Naive thymus-derived CD8-positive, alpha-beta T cell (primary cell): ENCODE data around the gene CHMP1B. TPM values are rescaled to one million over a fixed set of nuclear protein-coding genes. Genes with fewer than 3 reads are reported as not detected.

ENCODE experiments used
- ATAC-seq, 2 donors: fragments of 150-1000 bp; cut with Tn5 transposase in 1 of 2; sonication (Bioruptor Pico), chemical (Tn5 transposase) in 1 of 2; 1 replicate in 1 of 2; 2 replicates in 1 of 2; pipeline ENCODE4 v1.10.0; 2021; ENCODE audit warnings: mild to moderate bottlenecking in 2 of 2, moderate library complexity in 2 of 2
- POLR2A ChIA-PET: fragments of 350-600 bp; sonication (Branson Sonifier 250); formaldehyde crosslinking; loops from one replicate; lab custom pipeline; 2021; ENCODE audit warnings: antibody characterized with exemption; lab: Charles Lee
- DNase-seq, 10 donors: peaks; one replicate each; pipeline versions ENCODE4 v3.0.0 to v3.0.0-alpha.2; 2020 to 2022
- H3K27ac Mint-ChIP-seq, 10 donors: one replicate each; pipeline ENCODE4 v1.8.0; 2020 to 2022; ENCODE audit warnings: mild to moderate bottlenecking in 10 of 10, mixed read lengths in 10 of 10, moderate library complexity in 4 of 10, inconsistent platforms in 1 of 10
- H3K27me3 Mint-ChIP-seq, 5 donors: one replicate each; pipeline ENCODE4 v1.8.0; 2021 to 2022; ENCODE audit warnings: mixed read lengths in 5 of 5
- H3K36me3 Mint-ChIP-seq, 3 donors: one replicate each; pipeline ENCODE4 v1.8.0; 2020 to 2022; ENCODE audit warnings: mixed read lengths in 3 of 3, mild to moderate bottlenecking in 2 of 3, inconsistent platforms in 1 of 3
- H3K4me1 Mint-ChIP-seq, 4 donors: one replicate each; pipeline ENCODE4 v1.8.0; 2021 to 2022; ENCODE audit warnings: mixed read lengths in 4 of 4
- H3K4me3 Mint-ChIP-seq, 10 donors: one replicate each; pipeline ENCODE4 v1.8.0; 2020 to 2022; ENCODE audit warnings: mild to moderate bottlenecking in 10 of 10, mixed read lengths in 10 of 10, moderate library complexity in 6 of 10, inconsistent platforms in 1 of 10
- H3K9me3 Mint-ChIP-seq, 9 donors: one replicate each; pipeline ENCODE4 v1.8.0; 2020 to 2022; ENCODE audit warnings: mixed read lengths in 9 of 9, mild to moderate bottlenecking in 3 of 9, inconsistent platforms in 1 of 9, moderate library complexity in 1 of 9
- polyA plus RNA-seq, 3 donors: library from polyadenylated mRNA; unstranded; fragments of 300-500 nt; fragmentation: Illumina TruSeq; gene quantifications; one replicate each; pipeline ENCODE4 v1.2.3, GENCODE V29; 2021
- total RNA-seq, 8 experiments: library from RNA in 2 of 8; stranded (reverse) in 2 of 8; gene quantifications; one replicate each; pipeline ENCODE4 v1.2.3 and lab custom pipeline; 2021 to 2026

Gene CHMP1B
- total and polyA plus RNA-seq, 5 experiments from 2014 or later = 45.2 to 58.0 (median 53.4) TPM

- DNase-seq = no peak
- no peak for ATAC-seq
- Mint-ChIP-seq H3K9me3 (no peaks in the 10 kb centered on the region), H3K27ac (peak overlapping the region in 2 of 10 donors; percentile 34 to 57), H3K36me3 (no peaks in the 10 kb centered on the region), H3K27me3 (peaks cover 2 to 23% (median 4%) of the 10 kb centered on the region in 5 donors), H3K4me1 (peaks cover 0 to 11% (median 5%) of the 10 kb centered on the region in 4 donors), H3K4me3 (no peak overlapping the region)
- POLR2A ChIA-PET = no interaction called here
These were observed 10.5 kb downstream of the CHMP1B start for GRCh38 chr18:11861583-11862288.

- POLR2A ChIA-PET = no interaction called here
- no peak overlapping the region for H3K4me3 Mint-ChIP-seq
These were observed 11.4 kb downstream of the CHMP1B start for GRCh38 chr18:11862468-11863137.

GRCh38 chr18:11864471-11864870, 13.3 kb downstream of the CHMP1B start:
- H3K36me3 Mint-ChIP-seq = no peaks in the 10 kb centered on the region
- no peaks in the 10 kb centered on the region for H3K9me3 Mint-ChIP-seq
- POLR2A ChIA-PET = no interaction called here

More at GRCh38 chr18:11862468-11863137, 11.4 kb downstream of the CHMP1B start:
- no peak for DNase-seq
- no peak for ATAC-seq
- Mint-ChIP-seq H3K36me3 (no peaks in the 10 kb centered on the region), H3K9me3 (no peaks in the 10 kb centered on the region), H3K4me1 (peaks cover 0 to 6% (median 3%) of the 10 kb centered on the region in 4 donors), H3K27ac (no peak overlapping the region), H3K27me3 (peaks cover 2 to 26% (median 4%) of the 10 kb centered on the region in 5 donors)

GRCh38 chr18:11865071-11865470, 13.9 kb downstream of the CHMP1B start:
- DNase-seq (no peak), ATAC-seq (no peak)
- Mint-ChIP-seq H3K4me3 (no peak overlapping the region), H3K27me3 (peaks cover 2 to 29% (median 4%) of the 10 kb centered on the region in 5 donors), H3K27ac (peak overlapping the region in 1 of 10 donors; percentile 49), H3K4me1 (peaks cover 0 to 4% (median 2%) of the 10 kb centered on the region in 4 donors), H3K36me3 (no peaks in the 10 kb centered on the region), H3K9me3 (no peaks in the 10 kb centered on the region)
- POLR2A ChIA-PET = interaction anchor here (0.7 kb wide), 1 partner anchor 45 kb away, joined by 4 read pairs; no protein-coding TSS in a partner anchor

More at GRCh38 chr18:11864471-11864870, 13.3 kb downstream of the CHMP1B start:
- no peak overlapping the region for H3K27ac Mint-ChIP-seq
- H3K4me3 Mint-ChIP-seq = no peak overlapping the region
- peaks cover 0 to 4% (median 2%) of the 10 kb centered on the region in 4 donors for H3K4me1 Mint-ChIP-seq
- H3K27me3 Mint-ChIP-seq = peaks cover 2 to 29% (median 4%) of the 10 kb centered on the region in 5 donors
- DNase-seq (no peak), ATAC-seq (no peak)

- POLR2A ChIA-PET = no interaction called here
- DNase-seq (no peak), ATAC-seq (no peak)
- H3K27me3 Mint-ChIP-seq = peaks cover 2 to 29% (median 4%) of the 10 kb centered on the region in 5 donors
- no peak overlapping the region for H3K27ac Mint-ChIP-seq
- H3K4me1 Mint-ChIP-seq = peaks cover 0 to 4% (median 2%) of the 10 kb centered on the region in 4 donors
- no peaks in the 10 kb centered on the region for H3K36me3 Mint-ChIP-seq
- no peak overlapping the region for H3K4me3 Mint-ChIP-seq
- no peaks in the 10 kb centered on the region for H3K9me3 Mint-ChIP-seq
These were observed 15.1 kb downstream of the CHMP1B start for GRCh38 chr18:11866329-11866728.

GRCh38 chr18:11866764-11867163, 15.6 kb downstream of the CHMP1B start:
- Mint-ChIP-seq H3K4me1 (peaks cover 0 to 4% (median under 1%) of the 10 kb centered on the region in 4 donors), H3K27me3 (peaks cover 2 to 29% (median 6%) of the 10 kb centered on the region in 5 donors), H3K36me3 (no peaks in the 10 kb centered on the region), H3K9me3 (no peaks in the 10 kb centered on the region), H3K4me3 (no peak overlapping the region), H3K27ac (no peak overlapping the region)
- DNase-seq = no peak
- ATAC-seq = no peak
- POLR2A ChIA-PET = no interaction called here

GRCh38 chr18:11868230-11868629, 17.0 kb downstream of the CHMP1B start:
- DNase-seq = no peak
- no peak for ATAC-seq
- Mint-ChIP-seq H3K36me3 (no peaks in the 10 kb centered on the region), H3K9me3 (no peaks in the 10 kb centered on the region), H3K27me3 (peaks cover 2 to 29% (median 6%) of the 10 kb centered on the region in 5 donors), H3K27ac (no peak overlapping the region), H3K4me3 (no peak overlapping the region), H3K4me1 (peaks cover 0 to 4% (median 0%) of the 10 kb centered on the region in 4 donors)
- POLR2A ChIA-PET = no interaction called here

- ATAC-seq = no peak
- H3K9me3 Mint-ChIP-seq = peaks cover 0 to 9% (median 0%) of the 10 kb centered on the region in 9 donors
- DNase-seq = no peak
- peaks cover 0 to 13% (median 2%) of the 10 kb centered on the region in 5 donors for H3K27me3 Mint-ChIP-seq
- no peak overlapping the region for H3K27ac Mint-ChIP-seq
- no peak overlapping the region for H3K4me3 Mint-ChIP-seq
- H3K4me1 Mint-ChIP-seq = peaks cover 0 to 4% (median under 1%) of the 10 kb centered on the region in 4 donors
- peaks cover 0 to 3% (median 0%) of the 10 kb centered on the region in 3 donors for H3K36me3 Mint-ChIP-seq
- POLR2A ChIA-PET = no interaction called here
These were observed 20.3 kb downstream of the CHMP1B start for GRCh38 chr18:11871501-11871900.

GRCh38 chr18:11872479-11873136, 21.4 kb downstream of the CHMP1B start:
- Mint-ChIP-seq H3K4me1 (peaks cover 0 to 4% (median under 1%) of the 10 kb centered on the region in 4 donors), H3K27ac (no peak overlapping the region), H3K9me3 (peaks cover 0 to 9% (median 0%) of the 10 kb centered on the region in 9 donors), H3K4me3 (no peak overlapping the region), H3K36me3 (peaks cover 0 to 3% (median 0%) of the 10 kb centered on the region in 3 donors), H3K27me3 (peaks cover 0 to 7% (median 0%) of the 10 kb centered on the region in 5 donors)
- DNase-seq (peak in 2 of 10 donors; percentile 9 to 11), ATAC-seq (no peak)
- POLR2A ChIA-PET = no interaction called here

- Mint-ChIP-seq H3K4me1 (peaks cover 0 to 2% (median 0%) of the 10 kb centered on the region in 4 donors), H3K36me3 (peaks cover 0 to 3% (median 0%) of the 10 kb centered on the region in 3 donors), H3K27ac (no peak overlapping the region), H3K27me3 (peaks cover 0 to 2% (median 0%) of the 10 kb centered on the region in 5 donors), H3K9me3 (peaks cover 0 to 9% (median 0%) of the 10 kb centered on the region in 9 donors), H3K4me3 (no peak overlapping the region)
- POLR2A ChIA-PET = interaction anchor here (1.0 kb wide), 1 partner anchor 22 kb away, joined by 3 read pairs; no protein-coding TSS in a partner anchor
- no peak for DNase-seq
- ATAC-seq = no peak
These were observed 22.6 kb downstream of the CHMP1B start for GRCh38 chr18:11873670-11874340.

GRCh38 chr18:11874676-11875075, 23.5 kb downstream of the CHMP1B start:
- H3K9me3 Mint-ChIP-seq = peaks cover 0 to 9% (median 0%) of the 10 kb centered on the region in 9 donors
- POLR2A ChIA-PET = no interaction called here
- ATAC-seq (no peak), DNase-seq (no peak)
- peak overlapping the region in 1 of 10 donors; percentile 22 for H3K27ac Mint-ChIP-seq
- peaks cover 0 to 4% (median under 1%) of the 10 kb centered on the region in 4 donors for H3K4me1 Mint-ChIP-seq
- H3K36me3 Mint-ChIP-seq = peaks cover 0 to 3% (median 0%) of the 10 kb centered on the region in 3 donors
- H3K27me3 Mint-ChIP-seq = peaks cover 0 to 2% (median 0%) of the 10 kb centered on the region in 5 donors
- H3K4me3 Mint-ChIP-seq = no peak overlapping the region
